NCI-H82 treated with DMSO at 0.1 percent for 48 hours (cell line): ENCODE data around the gene PRPF40A.
A peak's percentile ranks its signal among the peaks of the same experiment; 100 is the strongest.

ENCODE experiments used
- DNase-seq: peaks from one replicate; lab custom pipeline; 2025; ENCODE audit not compliant: unreplicated experiment; lab: John Stamatoyannopoulos, UW

PRPF40A gene

DNA sequence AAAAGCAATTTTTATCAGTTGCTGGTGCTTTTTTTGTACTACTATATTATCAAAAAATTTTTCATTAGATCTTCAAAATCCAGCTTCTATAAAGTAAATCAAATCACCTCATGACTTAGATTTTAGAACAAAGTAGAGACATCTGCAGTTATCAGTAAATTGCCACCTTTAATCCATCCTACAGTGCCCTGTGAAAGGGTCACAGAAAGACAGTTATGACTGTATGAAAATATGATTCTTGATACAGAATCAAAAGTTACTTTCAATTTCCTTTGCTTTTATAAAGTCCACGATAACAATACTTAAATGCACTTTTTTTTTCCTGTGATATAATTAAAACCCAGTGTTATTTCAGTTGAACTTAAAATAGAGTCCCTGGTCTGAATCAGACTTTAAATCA is 61.4 kb downstream of the PRPF40A start:
- DNase-seq: no peak

DNA sequence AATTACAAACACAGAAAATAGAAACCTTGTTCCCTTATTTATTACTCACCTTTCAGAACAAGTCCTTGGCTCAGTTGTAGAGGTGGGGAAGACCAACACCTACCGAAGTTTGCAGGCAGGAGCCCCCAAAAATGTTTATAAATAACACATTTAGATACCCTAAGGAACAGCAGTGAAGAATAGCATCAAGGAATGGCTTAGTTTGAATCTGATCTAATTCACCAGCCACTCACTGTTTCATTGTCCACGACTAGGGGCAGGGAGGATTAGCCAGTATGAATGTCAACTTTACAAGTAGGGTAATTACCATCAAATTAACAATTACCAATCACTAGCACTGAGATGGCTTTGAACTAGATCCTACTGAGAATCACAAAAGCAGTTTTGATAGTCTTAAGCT is 65.4 kb downstream of the PRPF40A start:
- no peak for DNase-seq

DNA sequence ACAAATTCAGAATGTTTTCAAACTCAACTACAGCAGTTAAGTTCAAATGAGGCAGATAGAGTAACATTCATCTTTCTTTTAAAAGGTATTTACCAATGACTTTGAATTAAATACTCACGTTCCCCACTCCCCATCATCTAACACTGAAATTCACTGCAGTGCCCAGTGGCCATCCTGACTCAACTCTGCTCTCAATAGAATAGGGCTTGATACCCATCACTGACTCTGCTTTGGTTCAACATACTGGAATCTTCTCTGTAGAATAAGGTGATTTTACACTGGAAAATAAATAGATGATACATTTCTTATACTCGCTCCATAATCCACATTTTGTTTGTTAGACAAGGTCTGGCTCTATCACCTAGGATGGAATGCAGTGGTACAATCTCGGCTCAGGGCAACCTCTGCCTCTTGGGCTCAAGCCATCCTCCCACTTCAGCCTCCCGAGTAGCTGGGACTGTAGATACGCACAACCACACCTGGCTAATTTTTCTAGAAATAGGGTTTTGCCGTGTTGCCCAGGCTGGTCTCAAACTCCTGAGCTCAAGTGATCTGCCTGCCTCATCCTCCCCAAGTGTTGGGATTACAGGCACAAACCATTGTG is 66.4 kb downstream of the PRPF40A start:
- DNase-seq: no peak

DNA sequence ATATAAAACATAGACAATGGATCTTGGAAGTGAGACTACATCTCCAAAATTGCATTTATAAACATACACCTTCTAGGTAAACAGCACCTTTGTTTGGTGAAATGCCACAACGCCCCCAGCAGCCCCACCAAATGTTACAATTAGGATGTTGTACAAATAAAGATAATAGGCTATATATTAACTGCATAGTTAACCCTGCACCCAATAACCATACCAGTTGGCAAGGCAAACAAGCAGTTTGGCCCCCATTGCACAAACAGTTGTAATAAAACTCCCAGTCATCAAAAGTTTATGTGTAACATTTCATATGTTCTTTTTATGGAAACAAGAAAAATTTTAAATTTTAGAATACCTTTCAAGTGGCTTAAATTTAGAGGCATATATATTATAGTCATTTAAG is 67.3 kb downstream of the PRPF40A start:
- DNase-seq: no peak

DNA sequence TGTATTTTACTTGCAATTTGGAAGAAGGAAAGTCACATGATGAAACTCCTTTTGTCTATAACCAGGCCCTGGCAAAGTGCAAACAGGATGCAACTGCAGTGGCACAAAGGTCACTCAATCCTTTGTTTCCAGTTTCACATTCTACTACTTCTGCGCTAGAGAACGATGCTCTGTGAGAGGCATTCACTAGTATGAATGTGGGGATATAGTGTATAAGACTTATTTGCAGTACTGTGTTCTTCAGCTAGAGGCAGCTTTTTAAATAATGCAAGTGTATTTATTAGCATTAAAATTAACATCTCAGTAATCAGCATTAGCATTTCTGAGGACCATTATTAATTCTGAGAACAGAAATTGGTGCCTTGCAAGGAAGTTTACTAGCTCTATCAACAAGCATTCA is 68.9 kb downstream of the PRPF40A start:
- DNase-seq: peak; percentile 8

DNA sequence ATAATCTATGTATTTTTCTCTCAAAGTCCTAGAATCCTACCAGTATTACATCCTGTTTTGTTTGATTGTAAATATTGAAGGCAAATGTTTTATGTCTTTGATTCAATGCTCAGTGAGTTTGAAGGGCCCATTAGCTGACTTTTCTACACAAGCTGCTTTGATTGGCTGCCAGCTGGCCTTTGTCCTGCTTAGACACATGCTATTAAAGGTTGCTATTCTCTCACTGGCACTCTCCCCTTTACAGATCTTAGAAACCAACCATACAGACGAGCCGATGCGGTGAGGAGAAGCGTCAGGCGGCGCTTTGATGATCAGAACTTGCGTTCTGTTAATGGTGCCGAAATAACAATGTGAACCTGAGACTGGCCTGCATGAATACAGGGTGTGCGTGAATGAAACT is 69.7 kb downstream of the PRPF40A start:
- no peak for DNase-seq

DNA sequence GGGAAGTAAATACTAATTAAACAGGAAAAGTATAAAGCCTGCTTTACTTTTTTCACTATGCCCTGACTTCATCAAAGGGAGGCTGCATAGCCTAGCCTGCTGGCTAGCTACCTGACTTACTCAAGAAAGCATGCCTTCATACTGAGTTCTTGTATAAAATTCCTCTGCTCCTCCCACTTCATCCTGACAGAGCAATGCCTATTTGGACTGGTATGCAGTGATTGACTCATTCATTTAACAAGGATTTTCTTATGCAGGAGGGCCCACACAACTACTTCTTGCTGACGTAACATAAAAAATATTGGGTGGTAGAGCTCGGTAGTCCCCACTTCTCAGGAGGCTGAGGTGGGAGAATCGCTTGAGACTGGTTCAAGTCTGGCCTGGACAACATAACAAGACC is 70.5 kb downstream of the PRPF40A start:
- no peak for DNase-seq

DNA sequence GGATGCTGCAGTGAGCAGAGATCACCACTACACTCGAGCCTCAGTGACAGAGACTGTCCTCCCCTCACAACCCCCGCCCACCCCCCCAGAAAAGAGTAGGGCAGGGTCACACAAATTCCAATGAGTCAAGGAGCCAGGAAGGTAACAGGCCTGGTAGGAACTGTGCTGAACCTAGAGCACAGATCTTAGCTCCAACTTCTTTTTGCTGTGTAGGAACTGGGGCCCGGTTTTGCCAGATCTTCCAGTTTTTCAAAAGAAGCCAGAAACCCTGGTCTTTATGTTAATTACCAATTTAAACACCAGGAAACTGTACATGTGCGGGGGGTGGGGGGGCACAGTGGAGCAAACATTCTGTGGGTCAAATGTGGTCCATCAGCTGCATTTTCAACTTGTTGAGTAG is 71.0 kb downstream of the PRPF40A start:
- DNase-seq: no peak

DNA sequence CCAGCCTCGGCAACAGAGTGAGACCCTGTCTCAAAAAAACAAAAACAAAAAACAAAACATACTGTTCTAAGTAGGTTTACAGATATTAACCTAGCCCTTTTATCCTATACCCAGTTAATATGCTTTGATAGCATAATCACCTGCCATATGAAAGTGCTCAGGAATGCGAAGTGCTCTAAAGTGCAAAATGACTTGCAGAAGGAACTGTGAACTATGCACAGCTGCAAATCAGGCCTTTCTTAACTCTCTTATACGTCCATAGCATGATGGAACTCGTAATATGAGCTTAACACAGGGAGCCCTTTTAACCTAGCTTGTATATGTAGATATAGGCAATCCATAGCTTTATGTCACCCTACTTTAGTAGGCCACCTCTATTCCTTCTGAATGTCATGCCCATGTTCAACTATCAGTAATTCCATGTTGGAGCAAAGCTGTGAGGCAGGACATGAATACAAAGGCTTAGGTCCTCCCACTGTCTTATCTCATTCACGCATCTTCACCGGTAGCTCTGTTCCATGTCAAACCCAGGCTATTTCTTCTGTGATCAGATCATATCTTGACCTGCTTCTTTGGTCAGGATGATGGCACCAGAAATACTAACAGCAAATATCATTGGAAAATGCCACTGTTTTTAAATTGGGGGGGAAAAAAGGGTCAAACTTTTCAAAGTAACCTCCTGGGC is 72.9 kb downstream of the PRPF40A start:
- no peak for DNase-seq

DNA sequence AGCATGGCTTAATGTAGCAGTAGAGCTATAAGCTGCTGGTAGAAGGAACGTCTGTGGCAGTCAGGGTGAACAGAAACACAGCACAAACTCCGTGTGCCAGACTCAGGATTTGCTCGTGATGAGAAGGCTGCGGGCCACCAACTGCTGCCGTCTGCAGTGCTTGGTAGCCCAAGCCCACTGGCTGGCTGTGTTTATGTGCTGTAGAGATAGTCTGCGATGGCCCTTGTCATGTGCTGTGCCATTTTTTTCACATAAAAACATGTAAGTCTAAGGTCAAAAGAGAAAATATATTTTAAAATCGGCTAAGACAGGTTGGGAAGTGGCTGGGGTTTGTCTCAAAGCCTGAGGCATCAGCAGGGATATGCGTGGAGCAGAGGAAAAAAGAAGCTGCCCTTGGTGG is 78.7 kb downstream of the PRPF40A start:
- no peak for DNase-seq

DNA sequence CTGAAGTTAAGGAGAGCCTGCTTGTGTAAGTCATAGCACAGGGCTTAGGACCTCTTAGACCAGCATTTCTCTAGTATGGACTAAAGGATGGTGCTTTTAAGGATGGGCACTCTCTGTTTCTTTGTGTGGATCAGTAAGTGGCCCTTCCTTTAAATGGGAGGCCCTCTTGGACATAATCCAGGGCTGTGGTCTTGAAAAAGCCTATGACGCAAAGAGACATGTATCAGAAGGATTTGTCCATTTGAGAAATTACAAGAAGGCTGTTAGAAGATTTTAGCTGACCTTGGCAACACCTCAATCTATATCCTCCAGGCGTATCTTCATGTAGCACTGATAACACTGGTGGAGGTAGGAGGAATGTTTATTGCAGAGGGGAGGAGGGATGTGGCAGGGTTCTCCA is 79.2 kb downstream of the PRPF40A start:
- no peak for DNase-seq

DNA sequence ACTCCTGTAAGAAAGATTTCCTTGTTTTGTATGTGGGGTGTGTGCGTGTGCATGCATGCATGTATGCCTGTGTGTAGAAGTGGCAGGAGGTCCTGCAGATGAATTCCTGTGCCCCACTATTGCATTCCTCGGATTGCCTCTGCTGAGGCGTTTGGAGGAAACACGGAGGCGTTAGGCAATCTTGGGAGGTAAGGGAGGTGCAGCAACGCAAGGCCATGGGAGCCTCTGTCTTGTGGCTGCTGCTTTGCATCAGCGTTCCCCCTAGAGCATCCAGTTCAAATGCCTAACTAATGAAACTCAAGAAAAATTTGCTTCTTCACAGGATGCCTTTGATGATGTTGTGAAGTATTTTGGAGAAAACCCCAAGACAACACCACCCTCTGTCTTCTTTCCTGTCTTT is 80.0 kb downstream of the PRPF40A start:
- no peak for DNase-seq

DNA sequence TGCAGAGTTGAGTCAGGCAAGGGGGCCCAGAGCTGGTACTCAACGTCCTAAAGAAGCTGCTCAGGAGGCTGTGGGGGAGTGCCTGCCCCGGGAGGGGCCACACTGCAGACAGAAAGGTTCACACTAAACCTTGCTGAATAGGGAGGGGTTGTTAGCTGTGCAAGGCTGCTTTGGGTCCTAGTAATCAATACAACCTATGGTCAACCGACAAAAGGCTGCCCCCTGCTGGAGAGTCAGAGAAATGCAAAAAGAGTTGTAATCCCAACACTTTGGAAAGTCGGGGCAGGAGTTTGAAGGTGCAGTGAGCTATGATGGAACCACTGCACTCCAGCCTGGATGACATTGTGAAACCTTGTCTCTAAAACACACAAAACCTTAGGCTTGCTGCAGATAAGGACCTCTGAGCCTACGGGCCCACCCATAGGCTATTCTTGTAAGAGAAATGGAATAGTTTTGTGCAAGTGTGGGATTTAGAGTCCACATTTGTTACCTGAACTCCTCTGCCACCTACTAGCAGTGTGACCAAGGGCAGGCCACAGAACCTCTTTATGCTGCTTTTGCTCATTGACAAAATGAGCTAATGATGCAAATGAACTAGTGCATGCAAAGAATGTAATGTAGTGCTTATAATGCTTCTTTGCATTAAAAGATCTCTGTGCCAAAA is 81.5 kb downstream of the PRPF40A start:
- DNase-seq: peak; percentile 60

DNA sequence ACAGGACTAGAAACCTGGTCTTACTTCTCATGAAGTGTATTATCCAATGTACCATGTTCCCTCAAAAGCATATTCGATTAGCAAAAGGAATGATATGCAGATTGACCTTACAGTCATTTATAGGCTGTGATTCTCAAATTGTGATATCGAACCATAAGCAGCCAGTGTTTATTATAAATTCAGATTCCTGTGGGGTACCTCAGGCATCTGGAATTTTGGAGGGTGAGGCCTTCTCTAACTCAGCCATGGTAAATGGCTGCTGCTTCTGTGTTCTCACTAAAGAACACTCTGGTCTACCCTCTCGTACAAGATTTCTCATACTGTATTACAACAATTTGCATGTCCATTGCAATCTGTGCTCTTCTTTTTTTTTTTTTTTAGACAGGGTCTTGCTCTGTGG is 84.5 kb downstream of the PRPF40A start:
- no peak for DNase-seq

DNA sequence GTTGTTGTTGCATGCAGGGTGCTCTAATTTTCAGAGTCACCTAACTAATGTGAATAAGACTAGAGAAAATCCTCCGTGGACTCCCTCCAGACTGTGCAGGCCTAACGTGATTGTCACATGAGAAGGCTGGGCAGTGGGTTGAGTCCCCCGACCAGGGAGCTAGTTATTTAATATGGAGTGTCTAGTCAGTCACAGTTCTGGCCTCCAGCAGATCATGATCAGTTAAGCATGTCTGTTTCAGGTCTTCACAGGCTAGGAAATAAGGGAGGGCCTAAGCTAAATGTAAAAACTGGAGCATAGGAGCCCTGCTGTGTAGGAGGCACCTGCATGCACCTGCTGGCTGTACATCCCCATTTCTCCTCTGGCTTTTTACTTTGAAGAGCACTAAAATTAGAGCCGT is 86.8 kb downstream of the PRPF40A start:
- DNase-seq: no peak

DNA sequence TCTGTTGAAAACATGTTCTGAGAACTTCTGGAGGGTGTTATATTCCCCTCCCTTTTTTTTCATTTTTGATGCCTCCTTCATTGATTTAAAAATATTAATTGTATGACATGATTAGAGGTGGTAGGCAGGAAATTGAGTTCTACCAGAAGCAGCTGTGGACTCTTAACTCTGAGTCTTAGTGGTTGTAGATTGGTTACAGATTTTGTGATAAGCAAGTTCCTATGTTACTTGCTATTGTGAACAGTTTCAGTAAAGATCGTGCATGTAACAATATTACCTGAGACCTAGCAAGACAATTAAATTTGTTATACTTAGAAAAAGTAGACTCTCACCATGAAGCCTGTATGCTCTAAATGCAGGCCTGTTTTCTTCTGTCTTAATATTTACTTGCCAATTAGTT is 88.1 kb downstream of the PRPF40A start:
- no peak for DNase-seq

DNA sequence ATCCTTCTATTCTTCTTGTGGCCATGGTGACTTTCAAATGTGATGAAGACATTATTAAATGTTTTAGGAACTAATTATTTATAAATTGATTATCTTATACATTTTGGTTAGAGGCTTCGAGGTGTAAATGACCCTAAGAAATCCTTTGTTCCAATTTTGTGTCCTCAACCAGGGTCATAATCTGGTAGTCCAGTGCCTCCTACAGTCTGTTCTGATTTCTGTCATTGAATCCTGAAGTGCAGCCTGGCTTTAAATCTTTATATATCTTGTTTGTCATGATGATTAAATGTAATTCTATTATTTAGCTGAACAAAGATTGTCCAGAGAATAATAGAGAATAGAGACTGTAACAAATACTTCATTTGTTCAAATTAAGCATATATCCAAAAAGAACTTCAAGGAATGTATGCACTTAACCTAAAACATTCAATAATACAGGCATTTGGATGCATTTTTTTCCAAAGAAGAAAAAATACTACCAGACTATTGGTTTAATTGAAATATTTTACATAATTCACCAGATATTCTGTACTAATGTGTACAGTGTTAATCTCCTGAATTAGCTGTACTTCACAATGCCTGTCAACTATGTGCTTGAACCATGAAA is 89.8 kb downstream of the PRPF40A start:
- DNase-seq: peak; percentile 22

DNA sequence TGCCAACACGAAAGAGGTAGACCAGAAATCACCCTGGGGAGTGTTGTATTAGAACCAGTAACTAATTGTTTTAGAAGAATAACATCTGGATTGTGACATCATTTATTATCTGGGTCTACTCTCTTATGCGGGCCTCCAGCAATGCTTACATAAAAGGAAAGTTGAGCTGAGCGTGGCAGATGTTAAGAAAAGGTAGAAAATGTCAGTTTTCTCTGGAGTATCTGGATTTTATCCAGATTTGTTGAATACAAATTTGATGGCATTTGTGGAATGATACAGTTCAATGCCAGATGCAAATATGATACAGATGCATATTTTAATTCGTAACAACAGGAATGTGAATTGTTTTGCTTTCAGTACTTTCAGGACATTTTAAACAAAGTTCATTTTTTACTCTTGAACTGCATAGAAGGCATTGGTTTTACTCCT is 90.3 kb downstream of the PRPF40A start:
- DNase-seq: no peak

DNA sequence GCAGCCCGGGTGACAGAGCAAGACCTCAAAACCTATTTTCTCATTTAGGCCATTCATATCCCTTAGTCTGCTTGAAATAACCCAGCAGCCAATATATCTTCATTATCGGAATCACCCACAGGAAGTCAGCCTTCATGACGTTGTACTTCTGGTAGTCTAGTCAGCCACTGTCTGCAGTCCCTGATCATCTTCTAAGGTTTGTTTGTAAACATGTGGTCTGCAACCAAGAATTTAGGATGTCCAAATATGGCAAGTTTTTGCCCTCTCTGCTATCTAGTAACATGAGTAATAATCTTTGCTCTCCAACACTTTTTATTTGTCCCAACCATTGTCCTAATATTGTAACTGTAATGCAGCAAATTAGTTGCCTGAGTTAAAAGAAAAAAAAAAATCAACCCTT is 92.5 kb downstream of the PRPF40A start:
- DNase-seq: no peak

DNA sequence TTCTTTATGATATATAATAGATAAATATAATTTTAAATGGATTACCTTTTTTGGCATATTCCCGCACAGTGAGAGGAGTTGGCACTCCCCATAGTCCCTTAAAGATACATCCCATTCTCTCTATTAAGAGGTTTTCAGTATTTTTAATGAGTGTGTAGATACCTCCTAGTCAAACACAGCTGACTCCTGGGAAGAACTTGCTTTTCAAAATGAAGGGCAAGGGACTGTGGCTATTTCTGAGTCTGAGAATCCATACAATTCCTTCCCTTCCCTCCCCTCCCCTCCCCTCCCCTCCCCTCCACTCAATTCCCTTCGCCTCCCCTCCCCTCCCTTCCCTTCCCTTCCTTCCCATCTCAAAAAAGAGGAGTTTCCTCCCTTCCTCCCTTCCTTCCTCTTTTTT is 93.5 kb downstream of the PRPF40A start:
- DNase-seq: no peak

DNA sequence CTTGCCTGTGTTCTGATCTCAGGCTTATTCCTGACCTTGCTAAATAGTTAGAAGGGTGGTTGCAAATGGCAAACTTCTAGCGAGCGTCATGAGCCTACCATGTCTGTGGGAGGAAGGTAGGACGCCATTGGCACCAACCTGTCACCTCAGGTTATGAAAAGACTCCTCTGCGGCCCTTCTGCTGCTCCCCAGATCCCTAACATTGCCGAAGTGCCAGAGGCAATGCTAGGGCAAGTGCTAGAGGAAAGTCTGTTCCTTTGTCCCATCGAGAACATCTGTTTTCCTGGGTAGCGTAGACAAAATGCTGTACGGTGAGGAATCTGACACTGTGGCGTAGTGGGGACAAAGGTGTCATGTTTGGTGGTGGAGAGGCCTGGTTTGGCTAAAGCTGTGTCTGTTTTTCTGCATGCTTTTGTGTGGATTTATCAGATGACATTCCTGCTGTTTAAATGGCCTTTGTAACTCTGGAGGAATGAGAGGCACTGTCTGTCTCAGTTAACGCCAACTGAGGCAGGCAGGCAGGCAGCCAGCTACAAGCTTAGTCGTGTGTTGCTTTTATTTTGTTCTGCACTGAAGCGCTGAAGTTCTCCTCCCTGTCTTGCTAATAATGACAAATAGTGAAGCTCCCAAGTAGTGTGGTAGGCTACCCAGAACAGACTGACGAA is 94.1 kb downstream of the PRPF40A start:
- DNase-seq: no peak

DNA sequence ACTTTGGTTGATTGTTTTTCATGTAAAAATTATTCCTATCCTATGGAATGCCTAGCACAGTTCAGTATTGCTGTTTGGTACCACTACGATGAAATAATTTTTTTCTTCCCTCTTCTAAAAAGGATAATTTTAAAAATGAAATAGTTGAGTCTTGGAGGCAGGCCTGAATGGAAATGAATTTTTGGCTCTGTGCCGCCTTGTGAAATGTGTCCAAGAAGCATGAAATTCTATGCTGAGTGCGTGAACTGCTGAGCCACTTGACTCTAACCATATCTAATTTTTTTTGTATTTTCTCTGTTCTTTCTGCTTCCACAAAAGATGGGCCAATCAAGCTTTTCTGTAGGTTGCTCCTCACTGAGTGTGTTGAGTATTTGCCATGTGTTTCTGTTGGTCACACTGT is 95.0 kb downstream of the PRPF40A start:
- no peak for DNase-seq
